ENCODE data around the gene KRT5.

Gene KRT5

GRCh38 chr12:52537101-52537500, 16.9 kb upstream of the KRT5 start:
- no peak overlapping the region for H3K4me3 ChIP-seq (ENCODE audit: insufficient read depth, low read depth, low read length)
- H3K36me3 ChIP-seq (ENCODE audit: control insufficient read depth, insufficient read depth, low read length), result no peaks in the 10 kb centered on the region
- H3K9me3 ChIP-seq (ENCODE audit: control insufficient read depth, low read length), result no peaks in the 10 kb centered on the region
- H3K4me1 ChIP-seq (ENCODE audit: control insufficient read depth, insufficient read depth, low read length), result no peaks in the 10 kb centered on the region
- no peak overlapping the region for H3K27ac ChIP-seq (ENCODE audit: insufficient read depth, low read depth, low read length, poor library complexity, severe bottlenecking)
- no peaks in the 10 kb centered on the region for H3K27me3 ChIP-seq (ENCODE audit: control insufficient read depth, insufficient read depth, low read length, poor library complexity, severe bottlenecking)
- WGBS, 2 experiments, result 92 to 94% methylated on average over 3 of the region's 3 CpGs

DNA sequence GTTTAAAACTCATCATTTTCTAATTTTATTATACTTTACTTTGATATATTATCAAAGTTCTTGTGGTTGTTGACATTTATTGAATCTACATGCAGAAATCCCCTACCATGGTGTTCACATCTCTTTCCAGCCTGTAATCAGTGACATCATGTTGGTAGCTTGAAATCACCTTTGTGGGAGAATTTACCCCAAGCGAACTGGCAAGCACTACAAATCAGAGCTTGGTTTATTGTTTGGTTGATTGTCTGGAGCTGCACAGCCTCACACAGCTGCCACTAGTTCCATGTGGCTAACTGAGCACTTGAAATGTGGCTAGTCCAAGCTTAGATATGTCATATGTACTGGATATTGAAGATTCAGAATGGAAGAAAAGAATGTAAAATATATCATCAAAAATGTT, 15.4 kb upstream of the KRT5 start:
- no peaks in the 10 kb centered on the region for H3K4me1 ChIP-seq (ENCODE audit: control insufficient read depth, insufficient read depth, low read length)
- H3K9me3 ChIP-seq (ENCODE audit: control insufficient read depth, low read length), result no peaks in the 10 kb centered on the region
- no peaks in the 10 kb centered on the region for H3K27me3 ChIP-seq (ENCODE audit: control insufficient read depth, insufficient read depth, low read length, poor library complexity, severe bottlenecking)
- no peak overlapping the region for H3K4me3 ChIP-seq (ENCODE audit: insufficient read depth, low read depth, low read length)
- WGBS, 2 experiments, result 0% methylated on average over 1 of the region's 1 CpG
- no peaks in the 10 kb centered on the region for H3K36me3 ChIP-seq (ENCODE audit: control insufficient read depth, insufficient read depth, low read length)
- H3K27ac ChIP-seq (ENCODE audit: insufficient read depth, low read depth, low read length, poor library complexity, severe bottlenecking), result no peak overlapping the region

GRCh38 chr12:52534482-52534881, 14.3 kb upstream of the KRT5 start:
- H3K4me1 ChIP-seq (ENCODE audit: control insufficient read depth, insufficient read depth, low read length), result no peaks in the 10 kb centered on the region
- no peak overlapping the region for H3K27ac ChIP-seq (ENCODE audit: insufficient read depth, low read depth, low read length, poor library complexity, severe bottlenecking)
- no peaks in the 10 kb centered on the region for H3K27me3 ChIP-seq (ENCODE audit: control insufficient read depth, insufficient read depth, low read length, poor library complexity, severe bottlenecking)
- no peak overlapping the region for H3K4me3 ChIP-seq (ENCODE audit: insufficient read depth, low read depth, low read length)
- no peaks in the 10 kb centered on the region for H3K36me3 ChIP-seq (ENCODE audit: control insufficient read depth, insufficient read depth, low read length)
- no peaks in the 10 kb centered on the region for H3K9me3 ChIP-seq (ENCODE audit: control insufficient read depth, low read length)
- 74 to 81% methylated on average over 5 of the region's 5 CpGs for WGBS, 2 experiments

DNA sequence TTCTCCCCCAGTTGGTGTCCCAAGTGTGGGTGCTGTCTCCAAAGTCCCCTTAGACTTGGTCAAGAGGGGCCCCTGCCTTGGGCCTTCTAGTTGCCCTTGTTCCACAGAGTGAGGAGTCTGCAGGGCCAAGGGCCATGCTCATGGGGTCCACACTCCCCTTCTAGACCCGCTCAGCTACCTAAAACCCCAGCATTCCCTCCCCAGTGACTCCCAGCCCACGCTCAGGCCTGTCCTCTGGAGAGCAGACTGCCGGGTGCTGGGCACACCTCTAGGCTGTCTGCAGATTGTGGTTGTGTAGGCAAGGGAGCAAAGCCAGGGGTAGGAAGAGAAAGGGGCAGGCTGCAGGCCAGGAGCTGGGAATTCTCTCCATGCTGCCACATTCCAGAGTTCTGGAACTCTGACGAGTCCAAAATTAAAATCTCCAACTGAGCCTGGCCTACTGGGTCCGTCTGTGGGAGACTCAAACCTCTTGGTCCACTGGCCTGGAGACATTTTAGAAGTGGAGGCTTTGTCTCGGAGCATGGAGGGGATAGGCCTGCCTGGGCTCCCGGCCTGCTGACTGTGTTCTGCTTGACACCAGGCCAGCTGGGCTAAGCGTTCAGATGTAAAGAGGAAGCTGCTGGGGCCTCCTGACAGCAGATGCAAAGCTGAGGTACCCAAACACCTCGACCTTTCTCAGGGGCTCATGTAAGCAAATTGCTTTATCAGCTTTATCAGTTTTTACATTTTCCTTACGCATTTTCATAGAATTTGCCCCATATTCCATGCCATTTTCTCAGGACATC, 13.7 kb upstream of the KRT5 start:
- Histone ChIP-seq H3K4me3 (ENCODE audit: insufficient read depth, low read depth, low read length) (no peak overlapping the region), H3K27ac (ENCODE audit: insufficient read depth, low read depth, low read length, poor library complexity, severe bottlenecking) (no peak overlapping the region), H3K4me1 (ENCODE audit: control insufficient read depth, insufficient read depth, low read length) (no peaks in the 10 kb centered on the region), H3K9me3 (ENCODE audit: control insufficient read depth, low read length) (no peaks in the 10 kb centered on the region), H3K27me3 (ENCODE audit: control insufficient read depth, insufficient read depth, low read length, poor library complexity, severe bottlenecking) (no peaks in the 10 kb centered on the region), H3K36me3 (ENCODE audit: control insufficient read depth, insufficient read depth, low read length) (no peaks in the 10 kb centered on the region)
- WGBS, 2 experiments, result 88 to 90% methylated on average over 10 of the region's 10 CpGs

DNA sequence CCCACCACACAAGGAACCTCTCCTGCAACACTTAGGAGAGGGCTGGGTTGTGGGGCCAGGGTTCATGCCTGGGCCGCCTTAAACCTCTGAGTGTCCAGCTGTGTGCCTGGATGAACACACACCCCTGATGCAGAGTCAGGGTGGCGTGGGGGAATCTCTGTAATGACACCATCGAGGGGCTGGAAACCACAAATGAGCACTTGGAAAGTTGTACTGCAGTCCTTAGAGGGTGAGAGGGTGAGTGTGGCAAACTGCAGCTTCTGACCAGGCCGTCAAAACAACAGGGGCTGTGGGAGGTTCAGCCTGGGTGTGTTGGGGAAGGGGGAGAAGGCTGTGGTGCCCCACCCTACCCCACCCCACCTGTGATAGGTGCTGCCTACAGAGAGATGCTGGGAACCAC, 12.4 kb upstream of the KRT5 start:
- 63 to 67% methylated on average over 4 of the region's 4 CpGs for WGBS, 2 experiments

DNA sequence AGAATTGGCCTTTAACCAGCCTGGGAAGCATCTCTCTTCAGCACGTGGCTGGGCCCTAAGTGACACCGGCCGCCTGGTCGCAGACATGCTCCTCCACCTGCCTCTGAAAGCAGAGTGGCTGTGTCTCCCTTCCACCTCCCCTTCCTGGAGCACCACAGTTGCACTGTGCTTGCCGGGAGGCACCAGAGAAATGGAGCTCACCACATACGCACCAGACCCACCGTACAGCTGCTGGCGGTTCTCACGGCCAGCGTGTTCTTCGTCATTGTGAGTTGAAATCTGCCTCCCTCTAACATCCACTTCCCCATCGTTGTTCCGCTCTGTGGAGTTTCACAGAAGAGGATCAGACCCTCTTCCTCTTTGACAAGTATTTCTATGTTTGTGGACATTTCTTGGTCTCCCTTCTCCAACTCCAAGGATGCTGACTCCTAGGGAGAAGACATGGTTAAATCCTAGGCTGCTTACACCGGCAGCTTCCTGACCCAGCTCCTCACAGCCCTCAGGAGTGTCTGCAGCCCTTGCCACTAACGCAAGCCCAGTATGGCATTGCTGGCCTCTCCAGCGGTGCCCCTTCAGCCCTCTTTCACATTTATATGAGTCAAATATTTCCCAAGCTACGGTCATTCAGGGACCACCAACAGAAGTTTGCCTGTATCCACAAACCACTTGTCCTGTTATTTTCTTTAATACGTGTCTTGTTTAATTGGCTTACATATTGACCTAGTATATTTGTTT, 11.5 kb upstream of the KRT5 start:
- 75% methylated on average over 16 of the region's 18 CpGs for WGBS, 2 experiments
- Histone ChIP-seq H3K36me3 (ENCODE audit: control insufficient read depth, insufficient read depth, low read length) (no peaks in the 10 kb centered on the region), H3K4me3 (ENCODE audit: insufficient read depth, low read depth, low read length) (no peak overlapping the region), H3K27me3 (ENCODE audit: control insufficient read depth, insufficient read depth, low read length, poor library complexity, severe bottlenecking) (no peaks in the 10 kb centered on the region), H3K9me3 (ENCODE audit: control insufficient read depth, low read length) (no peaks in the 10 kb centered on the region), H3K27ac (ENCODE audit: insufficient read depth, low read depth, low read length, poor library complexity, severe bottlenecking) (no peak overlapping the region), H3K4me1 (ENCODE audit: control insufficient read depth, insufficient read depth, low read length) (no peaks in the 10 kb centered on the region)

More for the DNA sequence above, 12.4 kb upstream of the KRT5 start:
- no peak overlapping the region for H3K4me3 ChIP-seq (ENCODE audit: insufficient read depth, low read depth, low read length)
- no peak overlapping the region for H3K27ac ChIP-seq (ENCODE audit: insufficient read depth, low read depth, low read length, poor library complexity, severe bottlenecking)
- H3K9me3 ChIP-seq (ENCODE audit: control insufficient read depth, low read length), result no peaks in the 10 kb centered on the region
- no peaks in the 10 kb centered on the region for H3K36me3 ChIP-seq (ENCODE audit: control insufficient read depth, insufficient read depth, low read length)
- H3K4me1 ChIP-seq (ENCODE audit: control insufficient read depth, insufficient read depth, low read length), result no peaks in the 10 kb centered on the region
- no peaks in the 10 kb centered on the region for H3K27me3 ChIP-seq (ENCODE audit: control insufficient read depth, insufficient read depth, low read length, poor library complexity, severe bottlenecking)

GRCh38 chr12:52530905-52531304, 10.7 kb upstream of the KRT5 start:
- Histone ChIP-seq H3K9me3 (ENCODE audit: control insufficient read depth, low read length) (no peaks in the 10 kb centered on the region), H3K27ac (ENCODE audit: insufficient read depth, low read depth, low read length, poor library complexity, severe bottlenecking) (no peak overlapping the region), H3K36me3 (ENCODE audit: control insufficient read depth, insufficient read depth, low read length) (no peaks in the 10 kb centered on the region), H3K4me3 (ENCODE audit: insufficient read depth, low read depth, low read length) (no peak overlapping the region), H3K4me1 (ENCODE audit: control insufficient read depth, insufficient read depth, low read length) (no peaks in the 10 kb centered on the region), H3K27me3 (ENCODE audit: control insufficient read depth, insufficient read depth, low read length, poor library complexity, severe bottlenecking) (no peaks in the 10 kb centered on the region)
- WGBS, 2 experiments, result 89 to 98% methylated on average over 2 of the region's 2 CpGs

DNA sequence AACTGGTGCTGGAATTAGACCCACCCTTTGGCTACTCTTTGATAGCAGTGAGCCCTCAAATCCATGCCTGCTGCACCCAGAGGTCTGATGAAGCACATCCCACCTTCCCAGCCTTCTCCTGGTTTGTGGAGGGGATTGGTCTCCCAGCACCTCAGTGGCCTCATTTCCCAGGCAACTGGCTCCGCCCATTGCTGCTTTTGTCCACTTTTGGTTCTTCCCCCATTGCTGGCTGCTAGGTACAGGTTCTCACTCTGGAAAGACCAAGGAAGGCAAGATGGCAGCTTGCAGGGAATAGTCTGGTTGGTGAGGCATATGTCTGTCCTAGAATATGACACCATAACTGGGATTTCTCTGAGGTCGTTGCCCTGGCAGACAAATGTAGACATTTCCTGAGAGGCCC, 10.2 kb upstream of the KRT5 start:
- 84 to 89% methylated on average over 2 of the region's 2 CpGs for WGBS, 2 experiments
- Histone ChIP-seq H3K4me1 (ENCODE audit: control insufficient read depth, insufficient read depth, low read length) (no peaks in the 10 kb centered on the region), H3K4me3 (ENCODE audit: insufficient read depth, low read depth, low read length) (no peak overlapping the region), H3K27ac (ENCODE audit: insufficient read depth, low read depth, low read length, poor library complexity, severe bottlenecking) (no peak overlapping the region), H3K9me3 (ENCODE audit: control insufficient read depth, low read length) (no peaks in the 10 kb centered on the region), H3K27me3 (ENCODE audit: control insufficient read depth, insufficient read depth, low read length, poor library complexity, severe bottlenecking) (no peaks in the 10 kb centered on the region), H3K36me3 (ENCODE audit: control insufficient read depth, insufficient read depth, low read length) (no peaks in the 10 kb centered on the region)

GRCh38 chr12:52529846-52530245, 9.7 kb upstream of the KRT5 start:
- 89 to 91% methylated on average over 9 of the region's 9 CpGs for WGBS, 2 experiments
- Histone ChIP-seq H3K4me3 (ENCODE audit: insufficient read depth, low read depth, low read length) (no peak overlapping the region), H3K4me1 (ENCODE audit: control insufficient read depth, insufficient read depth, low read length) (no peaks in the 10 kb centered on the region), H3K27ac (ENCODE audit: insufficient read depth, low read depth, low read length, poor library complexity, severe bottlenecking) (no peak overlapping the region), H3K36me3 (ENCODE audit: control insufficient read depth, insufficient read depth, low read length) (no peaks in the 10 kb centered on the region), H3K27me3 (ENCODE audit: control insufficient read depth, insufficient read depth, low read length, poor library complexity, severe bottlenecking) (no peaks in the 10 kb centered on the region), H3K9me3 (ENCODE audit: control insufficient read depth, low read length) (no peaks in the 10 kb centered on the region)

- Histone ChIP-seq H3K4me3 (ENCODE audit: insufficient read depth, low read depth, low read length) (no peak overlapping the region), H3K27me3 (ENCODE audit: control insufficient read depth, insufficient read depth, low read length, poor library complexity, severe bottlenecking) (no peaks in the 10 kb centered on the region), H3K4me1 (ENCODE audit: control insufficient read depth, insufficient read depth, low read length) (no peaks in the 10 kb centered on the region), H3K27ac (ENCODE audit: insufficient read depth, low read depth, low read length, poor library complexity, severe bottlenecking) (no peak overlapping the region), H3K36me3 (ENCODE audit: control insufficient read depth, insufficient read depth, low read length) (no peaks in the 10 kb centered on the region), H3K9me3 (ENCODE audit: control insufficient read depth, low read length) (no peaks in the 10 kb centered on the region)
- WGBS, 2 experiments, result 92 to 93% methylated on average over 2 of the region's 2 CpGs
These were observed 9.2 kb upstream of the KRT5 start for GRCh38 chr12:52529417-52529816.
